Keratinocyte (primary cell): Measurements from ENCODE around the gene LYZL2.

ENCODE experiments used
- CTCF ChIP-seq, 3 experiments: IDR thresholded peaks in 1 of 3; conservative IDR thresholded peaks in 1 of 3; optimal IDR thresholded peaks in 1 of 3; 2 replicates in 2 of 3; 3 replicates in 1 of 3; pipeline versions ENCODE3 to v1.5.1; 2011; ENCODE audit warnings: low read length in 3 of 3, mild to moderate bottlenecking in 3 of 3, moderate library complexity in 2 of 3, control low read depth in 1 of 3, inconsistent platforms in 1 of 3; ENCODE audit not compliant: insufficient read depth in 2 of 3; ENCODE audit errors: extremely low read depth in 1 of 3
- EZH2 ChIP-seq: IDR thresholded peaks from one replicate; pipeline ENCODE4 v1.6.1; 2012; ENCODE audit warnings: inconsistent platforms, mild to moderate bottlenecking, low read length, moderate library complexity

DNA sequence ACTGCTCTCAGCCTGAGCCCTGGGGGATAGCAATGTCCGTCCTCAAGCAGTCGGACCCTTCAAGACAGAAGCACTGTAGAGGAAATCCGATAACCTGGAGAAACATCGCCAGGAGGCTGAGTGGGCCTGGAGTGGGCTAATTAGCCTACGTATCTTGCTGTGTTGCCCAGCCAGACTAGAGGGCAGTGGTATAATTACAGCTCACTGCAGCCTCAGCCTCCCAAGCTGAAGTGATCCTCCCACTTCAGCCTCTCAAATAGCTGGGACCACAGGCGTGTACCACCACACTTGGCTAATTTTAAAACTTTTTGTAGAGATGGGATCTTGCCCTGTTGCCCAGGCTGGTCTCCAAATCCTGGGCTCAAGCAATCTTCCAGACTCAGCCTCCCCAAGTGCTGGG is 21.7 kb downstream of the LYZL2 start:
- no peak for TF ChIP-seq CTCF (optimal IDR thresholded peaks at IDR 0.05 in 1 of 3, IDR thresholded peaks at IDR 0.05 in 1 of 3, conservative IDR thresholded peaks at IDR 0.05 in 1 of 3; ENCODE audit: extremely low read depth in 1 of 3, insufficient read depth in 2 of 3, low read length in 3 of 3)
- TF ChIP-seq EZH2, result no peak
